ENCODE data around the gene DOCK10.

Gene DOCK10

DNA sequence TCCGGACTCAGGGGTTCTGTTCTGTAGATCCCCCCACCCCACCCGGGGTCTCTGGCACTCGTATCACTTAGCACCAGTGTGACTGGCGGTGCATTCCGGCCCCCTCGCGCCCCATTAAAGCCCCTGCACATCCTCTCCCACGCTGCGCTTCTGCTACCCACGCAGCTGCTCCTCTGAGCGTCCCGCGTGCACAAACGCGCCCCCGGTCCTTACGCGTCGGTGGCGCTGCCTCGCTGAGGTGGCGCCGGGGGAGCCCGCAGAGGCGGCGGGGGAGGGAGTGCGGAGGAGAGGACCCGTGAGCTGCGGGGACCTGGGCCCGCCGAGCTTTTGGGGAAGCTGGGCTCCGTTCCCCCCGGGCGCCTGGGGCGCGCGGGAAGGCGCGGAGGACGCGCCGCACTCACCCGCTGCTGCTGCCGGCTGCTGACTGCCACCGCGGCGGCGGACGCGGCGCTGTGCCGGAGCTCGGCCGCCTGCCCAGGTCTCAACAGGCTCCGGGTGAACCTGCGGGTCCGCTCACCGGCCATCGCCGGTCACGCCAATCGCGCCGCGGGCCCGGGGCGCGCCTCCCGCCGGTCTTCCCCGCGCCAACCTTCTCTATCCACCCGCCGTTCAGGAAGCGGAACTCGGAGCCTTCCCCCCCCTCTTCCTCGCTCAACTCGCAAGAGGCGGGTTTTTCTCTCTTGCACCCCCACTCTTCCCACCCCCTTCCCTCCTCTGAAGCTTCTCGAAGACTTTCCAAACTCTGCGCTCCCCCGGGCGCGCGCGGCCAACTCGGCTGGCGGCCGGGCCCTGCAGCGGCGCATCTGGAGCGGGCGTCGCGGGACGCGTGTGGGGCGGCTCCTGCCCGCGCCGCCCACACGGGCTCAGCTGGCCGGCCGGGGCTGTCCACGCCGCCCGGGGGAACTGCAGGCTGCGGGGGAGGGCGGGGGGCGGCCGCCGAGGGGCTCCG is at the start of gene DOCK10:
Gene DOCK10 (minus strand): TSS at position 618 of the 949 bp plus-strand sequence. CDS start 94 bp downstream, at position 524.
- Mint-ChIP-seq H3K9me3 (no peaks in the 10 kb centered on the region), H3K27ac (no peak within 1 kb of the TSS), H3K4me3 (peak within 1 kb of the TSS; percentile 79), H3K27me3 (ENCODE audit: low read depth, poor library complexity) (peaks cover 86% of the 10 kb centered on the region), H3K36me3 (ENCODE audit: low read depth) (no peaks in the 10 kb centered on the region), H3K4me1 (peaks cover 8% of the 10 kb centered on the region)
- peak; percentile 57 for DNase-seq
- no peak for TF ChIP-seq CTCF (IDR thresholded peaks at IDR 0.05)

DNA sequence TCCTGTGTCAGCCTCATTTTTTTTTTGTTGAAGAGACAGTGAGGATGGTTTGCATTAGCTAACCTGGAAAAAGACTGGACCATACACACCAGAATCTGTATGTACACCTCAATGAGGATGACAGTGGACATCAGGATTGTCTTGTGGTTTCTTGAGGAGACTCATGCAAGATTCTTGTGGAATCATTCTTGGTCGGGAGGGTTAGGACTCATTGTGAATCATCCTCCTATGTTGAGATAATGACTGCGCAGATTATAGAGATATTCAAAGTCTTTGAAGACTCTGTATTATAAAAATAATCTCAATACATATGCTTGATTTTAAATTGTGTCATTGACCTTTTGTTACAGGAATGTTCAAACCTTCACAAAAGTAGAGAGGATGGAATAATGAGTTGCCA is 49.1 kb upstream of the DOCK10 start:
- H3K4me3 Mint-ChIP-seq, result no peak overlapping the region
- DNase-seq, result no peak
- H3K27ac Mint-ChIP-seq, result no peak overlapping the region
- TF ChIP-seq CTCF (IDR thresholded peaks at IDR 0.05), result no peak
- H3K4me1 Mint-ChIP-seq, result no peaks in the 10 kb centered on the region
- no peaks in the 10 kb centered on the region for H3K9me3 Mint-ChIP-seq
- no peaks in the 10 kb centered on the region for H3K36me3 Mint-ChIP-seq (ENCODE audit: low read depth)
- no peaks in the 10 kb centered on the region for H3K27me3 Mint-ChIP-seq (ENCODE audit: low read depth, poor library complexity)

DNA sequence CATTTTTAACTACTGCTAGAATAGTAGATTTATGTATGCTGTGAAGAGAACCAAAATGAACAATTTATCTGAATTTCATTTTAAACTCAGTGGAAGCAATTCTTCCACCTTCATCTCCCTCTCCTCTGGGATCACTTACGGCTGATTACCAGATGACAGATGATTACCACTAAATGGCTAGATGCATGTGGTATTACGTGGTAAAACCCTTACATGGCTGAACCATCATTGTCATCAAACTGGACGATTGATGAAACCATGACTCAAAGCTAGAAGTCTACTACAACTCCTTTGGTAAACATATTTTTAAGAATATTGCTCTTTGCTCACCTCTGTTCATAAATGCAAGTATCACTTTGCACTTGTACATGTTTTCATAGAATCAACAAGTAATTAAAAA is 48.5 kb upstream of the DOCK10 start:
- Mint-ChIP-seq H3K36me3 (ENCODE audit: low read depth) (no peaks in the 10 kb centered on the region), H3K4me1 (no peaks in the 10 kb centered on the region), H3K9me3 (no peaks in the 10 kb centered on the region), H3K27me3 (ENCODE audit: low read depth, poor library complexity) (no peaks in the 10 kb centered on the region), H3K27ac (no peak overlapping the region), H3K4me3 (no peak overlapping the region)
- DNase-seq, result no peak
- no peak for TF ChIP-seq CTCF (IDR thresholded peaks at IDR 0.05)

- Mint-ChIP-seq H3K9me3 (no peaks in the 10 kb centered on the region), H3K4me1 (no peaks in the 10 kb centered on the region)
Observed at GRCh38 chr2:225086915-225087314, 44.6 kb upstream of the DOCK10 start.

GRCh38 chr2:225086439-225086838 is 44.2 kb upstream of the DOCK10 start:
- Mint-ChIP-seq H3K4me3 (no peak overlapping the region), H3K36me3 (ENCODE audit: low read depth) (no peaks in the 10 kb centered on the region), H3K27me3 (ENCODE audit: low read depth, poor library complexity) (peaks cover 7% of the 10 kb centered on the region), H3K4me1 (no peaks in the 10 kb centered on the region), H3K27ac (no peak overlapping the region), H3K9me3 (no peaks in the 10 kb centered on the region)
- DNase-seq, result no peak
- no peak for TF ChIP-seq CTCF (IDR thresholded peaks at IDR 0.05)

More at GRCh38 chr2:225086915-225087314, 44.6 kb upstream of the DOCK10 start:
- TF ChIP-seq CTCF (IDR thresholded peaks at IDR 0.05), result no peak
- Mint-ChIP-seq H3K27me3 (ENCODE audit: low read depth, poor library complexity) (peaks cover 4% of the 10 kb centered on the region), H3K27ac (no peak overlapping the region), H3K4me3 (no peak overlapping the region), H3K36me3 (ENCODE audit: low read depth) (no peaks in the 10 kb centered on the region)
- no peak for DNase-seq

DNA sequence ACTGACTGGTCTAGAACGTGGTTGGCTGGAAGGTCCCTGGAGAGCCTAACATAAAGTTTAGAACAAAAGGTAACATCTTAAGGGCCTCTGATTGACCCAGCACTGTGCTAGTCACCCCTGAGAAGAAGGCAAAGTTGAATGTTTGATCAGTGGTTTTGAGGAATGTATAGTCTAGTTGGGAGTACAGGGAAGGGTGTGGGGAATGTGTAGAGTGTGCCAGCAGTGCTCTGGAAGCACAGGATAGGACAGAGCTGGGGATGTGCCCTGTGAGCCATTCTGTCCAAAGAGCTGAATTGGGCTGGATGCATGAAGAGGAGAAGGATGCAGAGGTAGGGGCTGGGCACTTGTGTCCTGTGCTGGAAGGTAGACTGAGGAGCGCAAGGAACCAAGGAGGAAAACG is 41.0 kb upstream of the DOCK10 start:
- Mint-ChIP-seq H3K27ac (no peak overlapping the region), H3K36me3 (ENCODE audit: low read depth) (no peaks in the 10 kb centered on the region), H3K9me3 (no peaks in the 10 kb centered on the region), H3K4me1 (no peaks in the 10 kb centered on the region), H3K4me3 (no peak overlapping the region), H3K27me3 (ENCODE audit: low read depth, poor library complexity) (peaks cover 14% of the 10 kb centered on the region)
- DNase-seq, result no peak
- TF ChIP-seq CTCF (IDR thresholded peaks at IDR 0.05), result no peak

Measured in nephron progenitor cell (in vitro differentiated cells).